ENCODE results near the gene WDR74.
A peak's percentile ranks its signal among the peaks of the same experiment; 100 is the strongest.
"Not testable (repeated sequence)": the region's sequence is repeated elsewhere in the genome, so short reads cannot be mapped to it uniquely, and the experiment has no call there.

The WDR74 gene

DNA sequence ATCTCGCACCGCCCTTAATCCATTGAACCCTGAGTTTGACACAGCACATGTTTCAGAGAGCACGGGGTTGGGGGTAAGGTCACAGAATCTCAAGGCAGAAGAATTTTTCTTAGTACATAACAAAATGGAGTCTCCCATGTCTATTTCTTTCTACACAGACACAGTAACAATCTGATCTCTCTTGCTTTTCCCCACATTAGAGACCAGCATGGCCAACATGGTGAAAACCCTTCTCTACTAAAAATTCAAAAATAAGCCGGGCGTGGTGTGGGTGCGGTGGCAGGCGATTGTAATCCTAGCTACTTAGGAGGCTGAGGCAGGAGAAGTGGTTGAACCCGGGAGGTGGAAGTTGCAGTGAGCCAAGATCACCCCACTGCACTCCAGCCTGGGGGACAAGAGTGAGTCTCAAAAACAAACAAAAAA is 19.9 kb upstream of the WDR74 start:
- not testable (repeated sequence) for DNase-seq (ENCODE audit: low read depth)

- DNase-seq (ENCODE audit: low read depth): no peak
Measured at GRCh38 chr11:62858201-62858600, 18.8 kb upstream of the WDR74 start.

GRCh38 chr11:62857541-62857982 is 18.2 kb upstream of the WDR74 start:
- DNase-seq (ENCODE audit: low read depth): no peak

- DNase-seq (ENCODE audit: low read depth): no peak
Measured at GRCh38 chr11:62856333-62856895, 17.0 kb upstream of the WDR74 start.

- DNase-seq (ENCODE audit: low read depth): peak; percentile 98
Measured at GRCh38 chr11:62855571-62856332, 16.4 kb upstream of the WDR74 start.

DNA sequence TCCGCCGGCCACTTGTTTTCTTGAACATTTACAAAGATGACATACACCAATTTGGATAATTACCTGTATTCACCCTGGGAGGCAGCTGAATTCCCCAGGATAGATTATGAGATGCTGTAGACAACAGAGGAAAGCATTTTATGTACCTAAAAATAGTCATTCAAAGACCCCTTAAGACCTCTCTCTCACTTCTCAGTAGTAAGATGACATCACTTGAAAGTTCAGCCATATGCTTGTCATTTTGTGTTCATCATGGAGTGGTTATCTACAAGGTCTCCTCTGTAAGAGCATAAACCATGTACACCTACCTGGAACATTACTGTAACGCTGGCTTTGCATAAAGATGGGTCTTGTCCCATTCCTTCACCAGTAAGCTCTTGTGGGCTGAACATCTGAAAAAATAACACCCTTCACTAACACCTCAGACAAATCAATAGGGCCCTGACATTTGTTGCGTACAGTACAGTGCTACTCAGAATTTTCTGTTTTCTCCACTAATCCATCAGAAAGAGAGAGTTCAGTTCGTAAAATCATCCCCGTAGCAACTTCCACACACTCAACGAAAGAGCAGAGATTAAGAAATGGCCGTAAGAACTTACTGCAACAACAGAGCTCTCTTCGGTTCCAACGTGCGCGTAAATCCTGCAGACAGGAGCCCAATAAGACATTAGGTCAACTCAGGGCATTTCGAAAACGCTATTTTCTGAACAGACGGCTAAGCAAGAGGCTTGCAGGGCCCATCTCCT is 15.6 kb upstream of the WDR74 start:
- DNase-seq (ENCODE audit: low read depth): no peak

DNA sequence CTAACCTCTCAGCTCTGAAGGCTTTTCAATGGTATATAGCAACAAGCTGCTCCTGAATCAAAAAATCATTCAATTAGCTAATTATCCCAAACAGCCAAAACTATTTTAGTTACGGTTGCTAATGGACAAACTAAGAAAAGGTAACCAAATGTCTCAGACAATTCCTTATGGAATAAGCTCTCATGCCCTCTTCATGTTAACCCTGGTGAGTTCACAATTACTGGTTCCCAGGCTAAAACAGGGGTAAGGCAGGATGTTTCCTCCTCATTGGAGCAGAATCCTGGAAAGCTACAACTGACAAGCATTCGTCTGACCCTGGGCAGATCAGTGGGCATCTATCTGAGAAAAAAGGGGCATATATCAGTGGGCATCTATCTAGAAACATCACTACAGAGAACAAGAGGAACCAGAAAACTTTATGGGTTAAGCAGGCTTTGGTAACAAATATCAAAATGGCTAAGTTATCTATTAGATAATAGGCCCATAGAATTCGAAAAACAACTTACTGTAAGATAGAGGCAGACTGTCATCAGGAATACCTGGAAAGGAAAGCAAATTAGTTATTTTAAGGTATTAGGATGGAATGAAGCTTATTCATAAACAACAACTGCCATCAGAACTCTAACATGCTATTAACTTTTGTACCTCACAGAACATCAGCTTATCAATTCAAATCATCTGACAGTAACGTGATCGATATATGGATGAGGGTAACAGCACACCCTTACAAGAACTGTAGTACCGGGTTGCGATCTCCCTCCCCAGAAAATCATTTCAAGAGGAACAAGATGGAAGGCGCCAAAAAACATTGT is 14.8 kb upstream of the WDR74 start:
- no peak for DNase-seq (ENCODE audit: low read depth)

DNA sequence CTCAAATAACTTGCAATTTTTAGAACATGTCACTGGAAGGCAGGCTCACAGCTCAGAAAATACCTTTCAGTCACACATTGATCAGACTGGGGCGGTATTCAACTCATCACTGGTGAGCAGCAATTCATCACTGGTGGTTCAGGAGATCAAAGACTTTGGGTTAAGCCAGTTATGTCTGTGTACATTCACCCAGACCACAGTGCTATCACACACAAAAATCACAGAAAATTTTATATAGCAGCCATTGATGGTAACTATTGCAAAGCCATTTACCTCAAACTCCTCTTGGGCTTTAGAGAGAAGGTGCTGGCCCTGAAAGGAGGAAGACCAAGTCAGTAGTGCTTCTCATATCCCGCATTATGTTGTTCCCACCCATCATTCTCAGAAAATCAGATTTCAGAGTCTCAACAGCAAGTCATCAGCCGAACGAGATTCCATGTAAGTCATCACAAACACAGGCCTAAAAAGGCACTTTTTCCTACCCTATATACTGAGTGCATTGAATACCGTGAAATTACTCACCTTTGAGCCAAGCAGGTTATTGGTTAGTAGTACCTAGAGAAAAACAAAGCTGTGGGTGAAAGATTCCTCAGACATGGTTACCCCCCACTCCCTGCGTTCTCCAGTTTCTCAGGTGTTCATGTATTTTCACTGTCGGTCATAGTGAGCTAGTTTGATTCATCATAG is 14.0 kb upstream of the WDR74 start:
- DNase-seq (ENCODE audit: low read depth): no peak

GRCh38 chr11:62852523-62853188 is 13.3 kb upstream of the WDR74 start:
- DNase-seq (ENCODE audit: low read depth): no peak

GRCh38 chr11:62851807-62852522 is 12.6 kb upstream of the WDR74 start:
- DNase-seq (ENCODE audit: low read depth): no peak

DNA sequence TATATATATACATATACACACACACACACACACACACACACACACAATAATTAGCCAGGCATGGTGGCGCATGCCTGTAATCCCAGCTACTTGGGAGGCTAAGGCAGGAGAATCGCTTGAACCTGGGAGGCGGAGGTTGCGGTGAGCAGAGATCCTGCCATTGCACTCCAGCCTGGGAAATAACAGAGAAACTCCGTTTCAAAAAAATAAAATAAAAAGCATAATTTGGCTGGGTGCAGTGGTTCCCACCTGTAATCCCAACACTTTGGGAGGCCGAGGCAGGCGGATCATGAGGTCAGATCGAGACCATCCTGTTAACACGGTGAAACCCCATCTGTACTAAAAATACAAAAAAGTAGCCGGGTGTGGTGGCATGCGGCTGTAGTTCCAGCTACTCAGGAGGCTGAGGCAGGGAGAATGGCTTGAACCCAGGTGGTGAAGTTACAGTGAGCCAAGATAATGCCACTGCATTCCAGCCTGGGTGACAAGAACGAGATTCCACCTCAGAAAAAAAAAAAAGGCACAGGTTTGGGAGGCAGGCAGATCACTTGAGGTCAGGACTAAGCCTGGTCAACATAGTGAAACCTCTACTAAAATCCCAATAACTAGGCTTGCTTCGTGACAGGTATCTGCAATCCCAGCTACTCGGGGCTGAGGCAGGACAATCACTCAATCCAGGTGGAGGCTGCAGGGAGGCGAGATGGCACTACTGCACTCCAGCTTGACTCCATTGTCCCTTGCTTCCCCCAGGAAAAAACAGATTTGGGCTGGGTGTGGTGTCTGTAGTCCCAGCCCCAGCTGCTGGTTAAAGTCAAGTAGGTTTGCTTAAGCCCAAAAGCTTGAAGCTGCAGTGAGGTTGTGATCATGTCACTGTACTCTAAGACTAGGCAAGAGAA is 11.8 kb upstream of the WDR74 start:
- no peak for DNase-seq (ENCODE audit: low read depth)

DNA sequence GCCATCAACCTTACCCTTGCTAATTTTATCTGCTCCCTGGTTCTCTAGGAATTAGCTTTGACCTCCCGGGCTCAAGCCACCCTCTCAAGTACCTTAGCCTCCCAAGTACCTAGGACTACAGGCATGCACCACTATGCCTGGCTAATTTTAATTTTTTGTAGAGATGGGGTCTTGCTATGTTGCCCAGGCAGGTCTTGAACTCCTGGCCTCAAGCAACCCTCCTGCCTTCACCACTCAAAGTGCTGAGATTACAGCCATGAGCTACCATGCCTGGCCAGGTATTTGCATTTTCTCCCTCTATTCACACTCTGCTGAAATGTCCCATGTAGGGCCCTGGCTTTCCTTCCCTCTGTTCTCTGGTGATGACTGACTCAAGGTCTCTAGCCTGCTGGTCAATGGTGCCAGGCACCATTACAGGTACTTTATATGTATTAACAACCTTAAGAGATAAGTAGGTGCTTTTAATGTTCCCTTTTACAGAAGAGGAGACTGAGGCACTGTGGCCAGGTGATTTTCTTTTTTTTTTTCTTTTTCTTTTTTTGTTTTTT is 8.5 kb upstream of the WDR74 start:
- DNase-seq (ENCODE audit: low read depth): no peak

DNA sequence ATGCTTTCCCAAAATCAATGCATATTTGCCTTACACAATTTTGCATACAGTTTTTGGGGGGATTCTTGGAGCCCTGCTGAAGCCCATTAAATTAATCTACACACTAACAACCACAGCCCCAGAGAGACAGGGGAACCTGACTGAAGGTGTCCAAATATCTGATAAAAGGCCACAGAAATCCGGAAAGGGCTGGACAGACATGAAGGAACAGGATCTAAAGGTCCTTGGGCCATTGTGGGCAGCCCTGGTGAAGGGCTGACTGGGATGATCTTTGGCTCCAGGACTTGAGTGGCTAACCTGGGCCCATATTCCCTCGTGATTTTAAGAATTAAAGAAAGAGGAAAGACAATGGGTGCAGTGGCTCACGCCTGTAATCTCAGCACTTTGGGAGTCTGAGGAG is 6.8 kb upstream of the WDR74 start:
- no peak for DNase-seq (ENCODE audit: low read depth)

GRCh38 chr11:62844154-62844553 is 4.8 kb upstream of the WDR74 start:
- DNase-seq (ENCODE audit: low read depth): no peak

GRCh38 chr11:62843466-62843865 is 4.1 kb upstream of the WDR74 start:
- no peak for DNase-seq (ENCODE audit: low read depth)

GRCh38 chr11:62842891-62843290 is 3.5 kb upstream of the WDR74 start:
- DNase-seq (ENCODE audit: low read depth): not testable (repeated sequence)

GRCh38 chr11:62842171-62842741 is 2.9 kb upstream of the WDR74 start:
- no peak for DNase-seq (ENCODE audit: low read depth)

DNA sequence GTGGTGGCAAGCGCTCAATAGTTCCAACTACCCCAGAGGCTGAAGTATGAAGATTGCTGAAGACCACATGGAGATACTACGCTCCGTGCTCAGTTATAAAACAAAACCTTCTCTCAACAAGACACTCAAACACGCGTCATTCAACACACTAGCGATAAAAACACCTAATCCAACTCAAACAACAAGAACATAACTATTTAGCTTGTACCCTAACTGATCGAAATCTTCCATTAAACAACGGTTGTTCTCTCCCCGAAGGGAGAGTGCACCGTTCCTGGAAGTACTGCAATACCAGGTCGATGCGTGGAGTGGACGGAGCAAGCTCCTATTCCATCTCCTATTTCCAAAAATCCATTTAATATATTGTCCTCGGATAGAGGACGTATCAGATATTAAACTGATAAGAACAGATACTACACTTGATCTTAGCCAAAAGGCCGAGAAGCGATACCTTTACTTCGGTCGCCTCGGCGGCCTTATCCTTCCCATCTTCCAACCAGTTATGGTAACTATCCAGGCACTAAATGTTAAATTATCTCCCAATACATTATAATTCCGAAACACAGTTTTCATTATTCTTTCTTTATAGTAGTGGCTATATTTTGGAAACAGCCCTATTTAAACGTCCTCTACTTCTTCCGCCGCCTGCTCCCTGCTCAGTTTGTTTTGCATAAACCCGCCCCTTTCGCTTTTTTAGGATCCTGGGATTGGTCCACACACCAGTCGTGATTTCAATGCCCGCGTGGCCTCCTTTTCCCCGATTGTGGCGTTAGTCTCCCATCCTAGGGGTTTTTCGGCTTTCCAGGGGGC is 2.2 kb upstream of the WDR74 start:
- peak; percentile 99 for DNase-seq (ENCODE audit: low read depth)

All from HS-27A (cell line).